Calu3 (cell line): ENCODE results near the gene TVP23A. TPM values are rescaled to one million over a fixed set of nuclear protein-coding genes. Genes with fewer than 3 reads are reported as not detected.
"Not testable (repeated sequence)": the region's sequence is repeated elsewhere in the genome, so short reads cannot be mapped to it uniquely, and the experiment has no call there.

Experiments used
- BruUV-seq: library from RNA; stranded (reverse); fragments of 400-500 nt; replicated peaks from 2 replicates; lab custom pipeline; 2021; lab: Mats Ljungman, UMichigan
- CTCF ChIA-PET: fragments of 300-600 bp; sonication (Branson Sonifier 250); formaldehyde crosslinking; loops from one replicate; lab custom pipeline; 2022; ENCODE audit warnings: antibody characterized with exemption; lab: Charles Lee
- DNase-seq: peaks from one replicate; pipeline ENCODE4 v3.0.0; 2022
- H3K27ac Mint-ChIP-seq: one replicate; pipeline ENCODE4 v1.8.0; 2022; ENCODE audit warnings: mixed read lengths; ENCODE audit not compliant: unreplicated experiment
- H3K27me3 Mint-ChIP-seq: one replicate; pipeline ENCODE4 v1.8.0; 2022; ENCODE audit warnings: mixed read lengths; ENCODE audit not compliant: unreplicated experiment
- H3K36me3 Mint-ChIP-seq: one replicate; pipeline ENCODE4 v1.8.0; 2022; ENCODE audit warnings: mild to moderate bottlenecking, moderate library complexity, mixed read lengths; ENCODE audit not compliant: insufficient read depth, unreplicated experiment
- H3K4me1 Mint-ChIP-seq: one replicate; pipeline ENCODE4 v1.8.0; 2022; ENCODE audit warnings: mild to moderate bottlenecking, low read depth, mixed read lengths; ENCODE audit not compliant: unreplicated experiment
- H3K4me3 Mint-ChIP-seq: one replicate; pipeline ENCODE4 v1.8.0; 2022; ENCODE audit warnings: mild to moderate bottlenecking, low read depth, moderate library complexity, mixed read lengths; ENCODE audit not compliant: unreplicated experiment
- H3K9me3 Mint-ChIP-seq: one replicate; pipeline ENCODE4 v1.8.0; 2022; ENCODE audit warnings: low read depth, mixed read lengths; ENCODE audit not compliant: unreplicated experiment
- CTCF ChIP-seq: fragments of 200-600 bp; IDR thresholded peaks from one replicate; pipeline ENCODE4 v1.8.0; 2022; ENCODE audit warnings: antibody characterized with exemption; ENCODE audit not compliant: unreplicated experiment
- intact Hi-C: fragments of 100-400 bp; cut with micrococcal nuclease; formaldehyde crosslinking; loops from one replicate; pipeline ENCODE4 v1.10.0; 2022; ENCODE audit not compliant: unreplicated experiment
- total RNA-seq: library from RNA; stranded (reverse); gene quantifications from 2 replicates; pipeline ENCODE4 v1.2.3, GENCODE V29; 2022

TVP23A gene
- total RNA-seq, 1 experiment from 2014 or later = 0.21 TPM

GRCh38 chr16:10743610-10744369 is 74.8 kb downstream of the TVP23A start, which contains the start of gene NUBP1:
Gene NUBP1, plus strand, starts transcription at chr16:10743842. Its CDS starts 22 bp downstream, at chr16:10743864.
- Mint-ChIP-seq H3K9me3 (no peaks in the 10 kb centered on the region), H3K4me3 (peak within 1 kb of the TSS; percentile 92), H3K4me1 (peaks cover 42% of the 10 kb centered on the region), H3K27me3 (no peaks in the 10 kb centered on the region), H3K27ac (peak within 1 kb of the TSS; percentile 96), H3K36me3 (peaks cover 21% of the 10 kb centered on the region)
- BruUV-seq = TSS peak; percentile 86
- TF ChIP-seq CTCF = no peak
- peak; percentile 99 for DNase-seq
- intact Hi-C loops = loop anchor here (2.0 kb wide), 2 partner anchors 135 to 175 kb away; no protein-coding TSS in a partner anchor
- CTCF ChIA-PET = interaction anchor here (0.6 to 2.1 kb wide), 11 partner anchors 21 to 376 kb away, joined by 3 to 11 read pairs (median 5); partner anchors contain the start of genes DEXI and EMP2

DNA sequence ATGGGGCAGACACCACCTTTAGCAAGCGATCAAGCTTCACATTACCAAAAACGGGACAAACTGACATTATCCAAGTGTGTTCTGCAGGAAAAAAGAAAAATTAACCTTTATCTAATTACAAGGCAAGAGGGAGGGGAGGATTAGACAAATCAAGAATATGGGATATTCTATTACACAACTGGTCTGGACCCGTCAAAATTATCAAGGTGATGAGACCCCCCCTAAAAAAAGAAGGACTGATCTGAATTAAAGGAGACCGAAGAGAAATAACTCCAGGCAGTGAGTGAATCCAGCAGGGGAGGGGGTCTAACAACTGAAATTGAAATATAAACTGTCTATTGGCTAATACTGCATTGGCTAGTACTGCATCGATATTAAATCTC is 75.4 kb downstream of the TVP23A start:
- Mint-ChIP-seq H3K4me3 (peak overlapping the region; percentile 92), H3K36me3 (peaks cover 17% of the 10 kb centered on the region), H3K27ac (peak overlapping the region; percentile 96), H3K27me3 (no peaks in the 10 kb centered on the region), H3K9me3 (no peaks in the 10 kb centered on the region), H3K4me1 (peaks cover 47% of the 10 kb centered on the region)
- TF ChIP-seq CTCF = no peak
- no peak for DNase-seq
- BruUV-seq = no TSS peak
- CTCF ChIA-PET = interaction anchor here (0.7 to 2.1 kb wide), 5 partner anchors 128 to 230 kb away, joined by 5 to 11 read pairs (median 9); partner anchors contain the start of gene DEXI
- intact Hi-C loops = no loop called here

GRCh38 chr16:10741844-10742243 is 76.8 kb downstream of the TVP23A start:
- TF ChIP-seq CTCF = no peak
- CTCF ChIA-PET = no interaction called here
- H3K4me3 Mint-ChIP-seq = no peak overlapping the region
- no peak overlapping the region for H3K27ac Mint-ChIP-seq
- H3K9me3 Mint-ChIP-seq = no peaks in the 10 kb centered on the region
- H3K27me3 Mint-ChIP-seq = no peaks in the 10 kb centered on the region
- no peak for DNase-seq
- no TSS peak for BruUV-seq
- H3K4me1 Mint-ChIP-seq = peaks cover 53% of the 10 kb centered on the region
- H3K36me3 Mint-ChIP-seq = peaks cover 13% of the 10 kb centered on the region
- intact Hi-C loops = no loop called here

GRCh38 chr16:10741249-10741648 is 77.3 kb downstream of the TVP23A start:
- CTCF ChIA-PET, H3K27ac Mint-ChIP-seq, BruUV-seq: not testable (repeated sequence)

DNA sequence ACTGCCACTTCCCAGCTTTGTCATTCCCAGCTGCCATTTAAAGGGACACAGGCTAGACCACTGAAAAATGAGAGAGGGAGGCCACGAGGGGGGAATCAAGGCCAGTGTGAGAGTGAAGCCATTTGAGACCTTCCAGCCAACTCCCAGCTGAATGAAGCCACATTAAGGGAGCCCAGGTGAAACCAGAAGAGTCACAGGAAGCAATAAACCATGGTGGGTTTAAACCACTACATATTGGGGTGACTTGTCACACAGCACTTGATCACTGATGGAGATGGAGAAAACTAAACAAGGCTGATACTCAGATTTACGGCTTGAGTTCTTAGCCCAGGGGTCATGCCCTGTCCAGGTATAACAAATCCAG is 77.8 kb downstream of the TVP23A start:
- Mint-ChIP-seq H3K27me3 (no peaks in the 10 kb centered on the region), H3K36me3 (peaks cover 13% of the 10 kb centered on the region), H3K4me3 (no peak overlapping the region), H3K9me3 (no peaks in the 10 kb centered on the region), H3K4me1 (peaks cover 53% of the 10 kb centered on the region), H3K27ac (peak overlapping the region; percentile 43)
- no peak for DNase-seq
- CTCF ChIA-PET = no interaction called here
- BruUV-seq = no TSS peak
- no peak for TF ChIP-seq CTCF
- intact Hi-C loops = no loop called here

More at GRCh38 chr16:10741249-10741648, 77.3 kb downstream of the TVP23A start:
- Mint-ChIP-seq H3K36me3 (peaks cover 13% of the 10 kb centered on the region), H3K4me1 (peaks cover 53% of the 10 kb centered on the region)
- H3K4me3 Mint-ChIP-seq, DNase-seq, H3K9me3 Mint-ChIP-seq, H3K27me3 Mint-ChIP-seq, intact Hi-C loops: not testable (repeated sequence)
